DND-41 (cell line): Measurements from ENCODE around the gene TGFB1.
"Not testable (repeated sequence)": the region's sequence is repeated elsewhere in the genome, so short reads cannot be mapped to it uniquely, and the experiment has no call there.

Source experiments
- ATAC-seq: fragments of 200-7000 bp; cut with Tn5 transposase; 3 replicates; pipeline ENCODE4 v1.9.1; 2021; ENCODE audit warnings: low read depth; ENCODE audit not compliant: insufficient read depth
- DNase-seq: peaks from one replicate; pipeline ENCODE4 v3.0.0-alpha.2; 2020
- H2AFZ ChIP-seq: 2 replicates; pipeline ENCODE4 v1.6.0; 2012; ENCODE audit warnings: low read depth, low read length
- H3K27ac ChIP-seq: 2 replicates; pipeline ENCODE4 v1.5.1; 2012; ENCODE audit warnings: low read length, inconsistent platforms
- H3K27me3 ChIP-seq: fragments of 200-600 bp; sonication (generic); 2 replicates; pipeline ENCODE4 v1.6.0; 2012; ENCODE audit warnings: low read length, mild to moderate bottlenecking, inconsistent platforms; ENCODE audit not compliant: insufficient read depth, poor library complexity
- H3K36me3 ChIP-seq: 2 replicates; pipeline ENCODE4 v1.5.1; 2012; ENCODE audit warnings: low read length, inconsistent platforms; ENCODE audit not compliant: insufficient read depth
- H3K4me1 ChIP-seq: 2 replicates; pipeline ENCODE4 v1.5.1; 2012; ENCODE audit warnings: mild to moderate bottlenecking, low read length; ENCODE audit not compliant: insufficient read depth
- H3K4me2 ChIP-seq: 2 replicates; pipeline ENCODE4 v1.6.0; 2012; ENCODE audit warnings: mild to moderate bottlenecking, moderate library complexity, low read length, inconsistent platforms; ENCODE audit not compliant: insufficient read depth
- H3K4me3 ChIP-seq, 2 experiments: fragments of 200-600 bp in 1 of 2; shearing (Covaris generic) in 1 of 2; 2 replicates each; pipeline ENCODE4 v1.5.1; 2012 to 2016; ENCODE audit warnings: inconsistent platforms in 2 of 2, low read length in 2 of 2, mild to moderate bottlenecking in 2 of 2, low read depth in 1 of 2, moderate library complexity in 1 of 2
- H3K79me2 ChIP-seq: 2 replicates; pipeline ENCODE4 v1.6.0; 2012; ENCODE audit warnings: low read length, inconsistent platforms; ENCODE audit not compliant: insufficient read depth
- H3K9ac ChIP-seq: 2 replicates; pipeline ENCODE4 v1.6.0; 2012; ENCODE audit warnings: low read depth, mild to moderate bottlenecking, inconsistent platforms, low read length, moderate library complexity
- H3K9me3 ChIP-seq: 2 replicates; pipeline ENCODE4 v1.5.1; 2012; ENCODE audit warnings: low read length, moderate library complexity, mild to moderate bottlenecking, inconsistent platforms; ENCODE audit not compliant: insufficient read depth, severe bottlenecking
- H4K20me1 ChIP-seq: 2 replicates; pipeline ENCODE4 v1.6.0; 2012; ENCODE audit warnings: low read length; ENCODE audit not compliant: insufficient read depth
- CTCF ChIP-seq: IDR thresholded peaks from 2 replicates; pipeline ENCODE4 v1.5.1; 2012; ENCODE audit warnings: borderline replicate concordance, low read length, moderate library complexity, mild to moderate bottlenecking; ENCODE audit not compliant: poor library complexity, severe bottlenecking; ENCODE audit errors: extremely low read depth
- EZH2 ChIP-seq: IDR thresholded peaks from 3 replicates; pipeline ENCODE4 v1.6.1; 2012; ENCODE audit warnings: borderline replicate concordance, low read depth, mild to moderate bottlenecking, moderate library complexity, low read length, inconsistent platforms; ENCODE audit not compliant: severe bottlenecking

TGFB1 gene

GRCh38 chr19:41350735-41351338, 2.9 kb downstream of the TGFB1 start:
- Histone ChIP-seq H3K79me2 (peaks cover 65% of the 10 kb centered on the region), H3K36me3 (peaks cover 39% of the 10 kb centered on the region), H4K20me1 (peaks cover 50% of the 10 kb centered on the region), H3K27me3 (no peaks in the 10 kb centered on the region), H3K9me3 (no peaks in the 10 kb centered on the region), H3K4me1 (peaks cover 45% of the 10 kb centered on the region), H2AFZ (no peak overlapping the region), H3K27ac (peak overlapping the region; percentile 32; the same call in 1 of the 2 replicates), H3K4me2 (peak overlapping the region; percentile 78), H3K9ac (peak overlapping the region; percentile 97), H3K4me3 (peak overlapping the region in 1 of 2 experiments; percentile 93; a peak in 2 of 4 replicates)
- no peak for DNase-seq
- ATAC-seq: no peak
- no peak for TF ChIP-seq EZH2
- TF ChIP-seq CTCF: no peak

GRCh38 chr19:41346916-41347315, 6.8 kb downstream of the TGFB1 start:
- not testable (repeated sequence) for H3K9ac ChIP-seq, ATAC-seq, H3K27ac ChIP-seq, H2AFZ ChIP-seq, H3K4me2 ChIP-seq, H3K9me3 ChIP-seq, H3K4me3 ChIP-seq, DNase-seq, H3K27me3 ChIP-seq
- Histone ChIP-seq H3K4me1 (peaks cover 34% of the 10 kb centered on the region), H4K20me1 (peaks cover 44% of the 10 kb centered on the region), H3K36me3 (peaks cover 68% of the 10 kb centered on the region), H3K79me2 (peaks cover 47% of the 10 kb centered on the region)

GRCh38 chr19:41344162-41344561, 9.6 kb downstream of the TGFB1 start:
- H3K79me2 ChIP-seq: peaks cover 25% of the 10 kb centered on the region
- H3K9ac ChIP-seq: no peak overlapping the region
- TF ChIP-seq CTCF (no peak), EZH2 (no peak)
- no peak for ATAC-seq
- peaks cover 87% of the 10 kb centered on the region for H3K36me3 ChIP-seq
- H2AFZ ChIP-seq: no peak overlapping the region
- H3K4me2 ChIP-seq: no peak overlapping the region
- H3K27ac ChIP-seq: no peak overlapping the region
- H3K4me3 ChIP-seq: no peak overlapping the region
- H3K9me3 ChIP-seq: no peaks in the 10 kb centered on the region
- no peaks in the 10 kb centered on the region for H3K27me3 ChIP-seq
- peaks cover 25% of the 10 kb centered on the region; the same call in 1 of the 2 replicates for H4K20me1 ChIP-seq
- H3K4me1 ChIP-seq: peaks cover 7% of the 10 kb centered on the region; the same call in 1 of the 2 replicates
- no peak for DNase-seq

- Histone ChIP-seq H3K4me1 (no peaks in the 10 kb centered on the region), H3K27ac (no peak overlapping the region), H3K27me3 (no peaks in the 10 kb centered on the region), H3K36me3 (peaks cover 83% of the 10 kb centered on the region), H2AFZ (no peak overlapping the region), H3K79me2 (peaks cover 22% of the 10 kb centered on the region), H3K4me2 (no peak overlapping the region), H3K4me3 (no peak overlapping the region), H3K9ac (no peak overlapping the region), H3K9me3 (no peaks in the 10 kb centered on the region), H4K20me1 (peaks cover 23% of the 10 kb centered on the region; the same call in 1 of the 2 replicates)
- DNase-seq (peak; percentile 25), ATAC-seq (peak; percentile 58; the same call in 2 of the 3 replicates)
- TF ChIP-seq EZH2 (no peak), CTCF (no peak)
Observed at GRCh38 chr19:41341669-41342490, 11.8 kb downstream of the TGFB1 start.
